ENCODE data around the gene NCOA3.

The NCOA3 gene

GRCh38 chr20:47596003-47596571 is 94.4 kb downstream of the NCOA3 start:
- no peak for DNase-seq (ENCODE audit: low read depth in 2 of 2)

- DNase-seq (ENCODE audit: low read depth in 2 of 2) = no peak
Measured at GRCh38 chr20:47597090-47597489, 95.4 kb downstream of the NCOA3 start.

DNA sequence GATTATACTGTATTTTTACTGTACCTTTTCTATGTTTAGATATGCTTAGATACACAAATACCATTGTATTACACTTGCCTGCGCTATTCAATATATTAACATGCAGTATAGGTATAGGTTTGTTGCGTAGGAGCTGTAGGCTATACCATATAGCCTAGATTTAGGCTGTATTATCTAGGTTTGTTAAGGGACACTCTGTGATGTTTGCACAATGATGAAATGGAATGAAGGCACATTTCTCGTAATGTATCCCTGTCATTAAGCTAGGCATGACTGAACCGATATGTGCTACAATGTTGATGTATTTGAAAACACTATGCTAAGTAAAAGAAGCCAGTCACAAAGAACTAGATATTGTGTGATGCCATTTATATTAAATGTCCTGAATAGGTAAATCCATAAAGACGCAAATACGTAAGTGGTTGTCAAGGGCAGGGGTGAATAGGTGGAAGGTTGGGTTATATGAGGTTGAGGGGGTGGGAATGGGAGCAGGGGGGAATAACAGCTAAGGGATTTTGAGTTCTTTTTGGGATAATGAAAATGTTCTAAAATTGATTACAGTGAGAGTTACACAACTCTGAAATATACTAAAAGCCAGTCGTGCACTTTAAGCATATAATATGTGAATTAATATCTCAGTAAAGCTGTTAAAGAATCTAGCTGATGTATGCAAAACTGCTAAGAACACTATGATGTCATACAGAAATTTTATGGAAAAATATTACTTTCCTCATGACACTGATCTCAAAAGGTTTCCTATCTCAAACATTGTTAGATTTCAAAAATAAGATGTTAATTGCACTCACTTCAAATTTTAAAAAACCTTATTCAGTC is 97.4 kb downstream of the NCOA3 start:
- DNase-seq (ENCODE audit: low read depth in 2 of 2) = no peak

GRCh38 chr20:47600967-47601547 is 99.4 kb downstream of the NCOA3 start:
- no peak for DNase-seq (ENCODE audit: low read depth in 2 of 2)

- DNase-seq (ENCODE audit: low read depth in 2 of 2) = no peak
Measured at GRCh38 chr20:47603260-47603659, 101.6 kb downstream of the NCOA3 start.

DNA sequence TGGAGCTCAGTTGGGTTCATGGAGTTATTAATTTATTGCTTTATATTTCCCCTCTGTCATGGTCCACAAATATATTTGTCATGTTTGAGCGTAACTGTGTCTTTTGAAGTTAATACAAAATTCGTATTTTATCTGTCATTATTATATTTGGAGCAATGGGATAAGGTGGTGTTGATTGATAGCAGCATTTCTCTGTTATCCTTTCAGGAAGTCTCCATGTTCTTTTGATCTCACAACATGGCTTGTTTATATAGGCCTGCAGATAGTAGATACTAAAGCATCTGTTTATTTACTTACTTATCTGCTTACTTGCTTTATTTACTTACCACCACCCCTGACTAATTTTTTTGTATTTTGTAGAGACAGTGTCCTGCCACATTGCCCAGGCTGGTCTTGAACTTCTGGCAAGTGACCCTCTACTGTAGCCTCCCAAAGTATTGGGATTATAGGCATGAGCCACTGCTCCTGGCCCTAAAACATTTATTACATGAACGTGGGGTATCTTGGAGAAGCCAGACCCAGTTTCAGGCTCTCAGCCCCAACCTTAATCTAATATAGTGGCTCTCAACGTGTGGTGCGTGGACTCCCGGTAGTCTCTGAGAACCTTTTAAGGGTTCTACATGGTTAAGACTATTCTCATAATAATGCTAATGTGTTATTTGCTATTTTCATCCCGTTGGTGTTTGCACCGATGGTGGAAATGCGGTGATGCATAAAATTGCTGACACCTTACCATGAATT is 104.2 kb downstream of the NCOA3 start:
- no peak for DNase-seq (ENCODE audit: low read depth in 2 of 2)

GRCh38 chr20:47606414-47606982 is 104.8 kb downstream of the NCOA3 start:
- no peak for DNase-seq (ENCODE audit: low read depth in 2 of 2)

DNA sequence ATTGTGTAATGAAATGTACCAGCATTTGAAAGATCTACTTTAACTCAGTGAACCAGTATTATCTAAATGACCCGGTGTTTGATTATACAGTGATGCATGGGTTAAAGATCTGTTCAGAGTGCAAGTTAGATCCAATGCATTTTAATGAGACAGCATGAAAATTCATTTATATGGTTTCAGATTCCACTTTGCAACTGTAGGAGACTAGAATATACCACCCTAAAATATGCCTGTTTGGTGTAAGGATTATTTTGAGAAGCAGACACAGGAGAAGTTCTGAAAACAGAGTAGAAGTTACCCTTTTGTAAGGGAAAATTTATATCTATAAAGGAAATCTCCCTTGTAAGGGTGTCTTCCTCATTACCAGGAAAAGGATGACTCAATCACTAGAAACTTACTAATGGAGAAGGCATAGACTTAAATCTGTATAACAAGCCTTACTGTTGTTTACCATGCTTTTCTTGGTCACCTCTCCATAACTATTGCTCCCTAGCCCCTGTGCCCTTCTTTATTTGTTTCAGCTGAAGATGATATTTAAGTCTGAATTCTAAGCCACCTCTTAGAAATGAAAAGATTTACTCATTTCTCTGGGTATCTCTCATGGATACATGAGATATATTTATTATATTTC is 105.4 kb downstream of the NCOA3 start:
- DNase-seq (ENCODE audit: low read depth in 2 of 2) = no peak

DNA sequence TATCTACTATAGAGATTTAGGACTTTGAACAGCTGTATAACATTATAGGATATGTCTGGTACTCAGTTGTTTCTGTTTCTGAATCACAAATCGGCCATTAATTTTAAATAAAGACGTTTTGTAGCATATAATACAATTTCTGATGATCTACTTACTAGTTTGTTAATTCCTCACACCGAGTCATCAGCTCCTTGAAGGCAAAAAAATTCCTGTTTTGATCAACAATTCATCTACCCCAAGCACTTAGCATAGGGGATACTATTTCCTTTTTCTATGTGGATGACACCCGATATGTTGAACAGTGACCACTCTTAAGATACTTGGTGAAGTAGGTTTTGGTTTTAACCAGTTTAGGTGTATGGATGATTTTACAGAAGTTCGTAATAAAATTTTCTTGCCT is 107.3 kb downstream of the NCOA3 start:
- DNase-seq (ENCODE audit: low read depth in 2 of 2) = no peak

- peak; percentile 47 to 64 for DNase-seq (ENCODE audit: low read depth in 2 of 2)
Measured at GRCh38 chr20:47610247-47610944, 108.7 kb downstream of the NCOA3 start.

- DNase-seq (ENCODE audit: low read depth in 2 of 2) = no peak
Measured at GRCh38 chr20:47610945-47611250, 109.2 kb downstream of the NCOA3 start.

DNA sequence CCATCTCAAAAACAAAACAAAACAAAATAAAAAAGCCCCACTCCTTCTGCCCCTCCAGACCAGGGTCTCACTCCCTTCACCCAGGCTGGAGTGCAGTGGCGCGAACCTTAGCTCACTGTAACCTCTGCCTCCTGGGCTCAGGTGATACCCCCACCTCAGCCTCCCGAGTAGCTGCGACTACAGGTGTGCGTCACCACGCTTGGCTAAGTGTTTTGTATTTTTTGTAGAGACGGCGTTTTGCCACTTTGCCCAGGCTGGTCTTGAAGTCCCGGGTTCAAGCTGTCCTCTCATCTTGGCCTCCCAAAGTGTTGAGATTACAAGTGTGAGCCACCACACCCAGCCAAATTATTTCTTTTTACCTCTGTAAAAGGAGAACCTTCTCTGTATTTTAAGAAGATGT is 110.1 kb downstream of the NCOA3 start:
- no peak for DNase-seq (ENCODE audit: low read depth in 2 of 2)

DNA sequence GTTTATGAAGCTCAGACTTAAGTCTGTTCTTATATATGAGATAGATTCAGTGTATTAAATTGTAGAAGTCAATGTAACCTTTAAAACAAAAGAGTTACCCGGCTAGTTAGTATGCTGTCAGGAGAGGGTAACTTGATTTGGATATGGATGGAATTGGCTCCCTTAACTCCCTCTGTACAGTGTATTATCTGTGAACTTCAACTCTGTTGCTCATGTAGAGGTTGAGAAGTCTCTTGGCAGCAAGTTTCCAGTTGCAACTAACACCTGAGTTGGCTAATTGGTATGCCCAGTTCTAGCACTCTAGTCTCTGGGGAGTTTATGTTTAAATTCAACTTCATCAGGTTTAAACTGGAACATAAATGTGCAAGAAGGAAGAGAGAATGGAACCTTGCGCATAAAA is 111.0 kb downstream of the NCOA3 start:
- DNase-seq (ENCODE audit: low read depth in 2 of 2) = no peak

DNA sequence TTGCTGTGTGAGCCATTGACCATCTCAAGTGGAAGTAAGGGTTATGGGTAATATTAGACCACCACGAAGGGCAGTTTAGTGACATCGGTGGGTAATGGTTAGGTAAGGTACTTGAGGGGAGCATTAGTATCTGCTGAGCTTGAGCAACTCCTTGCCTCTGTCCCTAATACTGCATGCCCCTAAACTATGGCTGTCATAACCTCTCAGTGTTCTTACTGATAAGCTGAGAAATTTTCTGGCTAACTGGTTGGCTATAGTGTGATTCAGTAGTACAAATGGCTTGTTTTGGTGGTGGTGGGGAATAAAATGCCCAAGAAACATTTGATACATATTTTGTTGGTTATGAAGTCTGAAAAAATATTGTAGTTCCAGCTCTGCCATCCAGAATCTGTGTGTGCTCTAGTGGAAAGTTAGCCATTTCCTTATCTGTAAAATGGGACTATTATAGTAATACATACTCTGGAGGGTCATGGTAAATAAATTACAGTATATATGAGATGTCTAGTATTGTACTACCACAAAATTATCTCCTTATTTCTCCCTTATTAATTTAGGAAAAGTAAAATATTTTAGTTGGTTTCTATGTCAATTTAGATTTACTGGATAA is 113.1 kb downstream of the NCOA3 start:
- DNase-seq (ENCODE audit: low read depth in 2 of 2) = no peak

GRCh38 chr20:47618479-47618878 is 116.8 kb downstream of the NCOA3 start:
- DNase-seq (ENCODE audit: low read depth in 2 of 2) = no peak

DNA sequence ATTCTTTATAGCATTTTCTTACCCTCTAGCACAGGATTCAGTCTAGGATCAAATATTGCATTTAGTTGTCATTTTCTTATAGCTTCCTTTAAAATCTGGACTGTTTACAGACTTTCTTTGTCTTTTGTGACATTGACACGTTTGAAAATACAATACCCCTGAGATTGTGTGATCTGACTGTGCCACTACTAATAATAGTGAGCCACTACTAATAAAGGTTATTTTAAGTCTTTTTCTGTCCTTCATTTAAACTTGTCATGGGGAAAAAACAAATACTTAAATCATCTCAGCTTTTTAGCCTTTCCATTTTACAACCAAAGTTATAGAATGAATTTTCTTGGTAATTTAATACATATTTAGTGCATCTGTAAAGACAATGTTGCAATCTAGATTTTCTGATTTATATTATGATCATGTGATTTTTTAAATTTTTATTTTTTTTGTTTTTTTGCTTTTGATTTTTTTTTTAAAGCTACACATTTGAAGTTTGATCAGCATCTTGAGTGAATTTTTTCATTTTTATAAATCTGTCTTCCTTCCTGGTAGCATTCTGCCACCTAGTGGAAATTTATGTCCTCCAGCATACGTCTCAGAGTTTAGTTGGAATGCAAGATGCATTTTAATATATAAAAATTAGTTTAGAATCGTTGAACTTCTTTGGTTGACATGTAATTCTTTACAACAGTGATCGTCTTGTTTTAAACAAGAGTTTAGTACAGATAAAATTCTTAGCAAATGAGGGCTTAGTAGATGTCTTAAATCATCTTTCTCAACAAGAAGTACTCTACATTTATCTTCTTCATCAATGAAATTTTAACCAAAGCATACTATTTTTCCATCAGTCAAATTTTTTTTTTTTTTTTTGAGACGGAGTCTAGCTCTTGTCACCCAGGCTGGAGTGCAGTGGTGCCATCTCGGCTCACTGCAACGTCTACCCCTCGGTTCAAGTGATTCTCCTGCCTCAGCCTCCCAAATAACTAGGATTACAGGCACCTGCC is 119.4 kb downstream of the NCOA3 start:
- no peak for DNase-seq (ENCODE audit: low read depth in 2 of 2)

DNA sequence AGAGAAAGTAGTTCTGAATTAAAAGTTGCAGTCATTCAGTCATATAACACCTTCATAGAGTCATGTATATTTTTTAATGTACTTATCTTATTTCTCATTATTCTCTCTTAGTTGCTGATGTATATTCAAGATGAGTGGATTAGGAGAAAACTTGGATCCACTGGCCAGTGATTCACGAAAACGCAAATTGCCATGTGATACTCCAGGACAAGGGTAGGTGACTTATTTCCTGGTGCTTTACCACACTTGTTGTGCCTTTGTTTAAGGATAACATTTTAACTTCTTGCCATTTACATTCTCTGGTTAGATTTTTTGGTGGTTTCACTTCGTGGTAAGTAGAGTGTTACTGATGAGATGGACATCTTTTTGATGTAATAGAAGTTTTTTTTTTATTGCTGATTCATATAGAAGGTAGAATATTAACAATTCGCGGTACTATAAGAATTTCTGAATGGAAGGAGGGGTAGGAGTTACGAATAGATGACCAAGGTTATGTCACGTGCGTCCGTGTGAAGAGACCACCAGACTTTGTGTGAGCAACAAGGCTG is 120.5 kb downstream of the NCOA3 start:
- no peak for DNase-seq (ENCODE audit: low read depth in 2 of 2)

DNA sequence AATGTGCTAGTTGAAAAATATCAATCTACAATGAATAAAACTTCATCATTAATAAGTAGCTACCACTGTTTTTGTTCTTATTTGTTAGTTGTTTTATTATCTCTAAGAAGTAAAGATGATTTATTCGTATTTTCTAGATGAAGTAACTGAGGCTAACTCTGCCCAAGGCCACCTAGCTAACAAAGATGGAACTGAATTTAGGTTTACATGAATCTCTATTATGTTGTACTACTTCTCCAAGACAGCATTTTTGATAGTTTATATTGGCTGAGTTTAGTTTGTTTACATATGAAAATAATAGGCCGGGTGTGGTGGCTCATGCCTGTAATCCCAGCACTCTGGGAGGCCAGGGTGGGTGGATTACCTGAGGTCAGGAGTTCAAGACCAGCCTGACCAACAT is 121.5 kb downstream of the NCOA3 start:
- no peak for DNase-seq (ENCODE audit: low read depth in 2 of 2)

GRCh38 chr20:47627540-47627939 is 125.9 kb downstream of the NCOA3 start:
- no peak for DNase-seq (ENCODE audit: low read depth in 2 of 2)
